Stimulated activated CD8-positive, alpha-beta memory T cell treated with anti-CD3 and anti-CD28 coated beads, Interleukin-7, amount 100 ng/mL, for 4 hours (primary cell): ENCODE measurements around the gene CRHR1.

ENCODE experiments used
- DNase-seq, 2 donors: peaks; one replicate each; pipeline ENCODE4 v3.0.0-alpha.2; 2020; ENCODE audit warnings: low read depth in 2 of 2

CRHR1 gene

GRCh38 chr17:45821147-45821546, 37.0 kb downstream of the CRHR1 start:
- DNase-seq, result no peak

- DNase-seq, result no peak
Observed at GRCh38 chr17:45823598-45823997, 39.5 kb downstream of the CRHR1 start.

- no peak for DNase-seq
Observed at GRCh38 chr17:45824475-45824874, 40.4 kb downstream of the CRHR1 start.

GRCh38 chr17:45824901-45825492, 40.9 kb downstream of the CRHR1 start:
- DNase-seq, result no peak

GRCh38 chr17:45825792-45826191, 41.7 kb downstream of the CRHR1 start:
- no peak for DNase-seq

GRCh38 chr17:45826919-45827588, 42.9 kb downstream of the CRHR1 start:
- DNase-seq, result no peak

GRCh38 chr17:45828171-45828570, 44.1 kb downstream of the CRHR1 start:
- no peak for DNase-seq

GRCh38 chr17:45828582-45829133, 44.5 kb downstream of the CRHR1 start:
- DNase-seq, result no peak

GRCh38 chr17:45833920-45834319, 49.8 kb downstream of the CRHR1 start:
- DNase-seq, result no peak

- DNase-seq, result no peak
Observed at GRCh38 chr17:45834471-45835396, 50.6 kb downstream of the CRHR1 start.

- no peak for DNase-seq
Observed at GRCh38 chr17:45835481-45835880, 51.4 kb downstream of the CRHR1 start.

GRCh38 chr17:45836047-45837044, 52.2 kb downstream of the CRHR1 start:
- DNase-seq, result no peak

GRCh38 chr17:45837187-45837586, 53.1 kb downstream of the CRHR1 start:
- DNase-seq, result no peak

- DNase-seq, result no peak
Observed at GRCh38 chr17:45837603-45838002, 53.5 kb downstream of the CRHR1 start.

GRCh38 chr17:45838751-45839295, 54.7 kb downstream of the CRHR1 start:
- DNase-seq, result no peak

- DNase-seq, result no peak
Observed at GRCh38 chr17:45839442-45839841, 55.3 kb downstream of the CRHR1 start.

- no peak for DNase-seq
Observed at GRCh38 chr17:45841186-45841585, 57.1 kb downstream of the CRHR1 start.

GRCh38 chr17:45841883-45842525, 57.9 kb downstream of the CRHR1 start:
- DNase-seq, result no peak

GRCh38 chr17:45843722-45844121, 59.6 kb downstream of the CRHR1 start:
- DNase-seq, result no peak

GRCh38 chr17:45844695-45845375, 60.7 kb downstream of the CRHR1 start, which contains the start of gene SPPL2C:
Gene SPPL2C (plus strand): TSS chr17:45844881. CDS start chr17:45844907, 26 bp downstream.
- DNase-seq, result no peak
